Ascending aorta (tissue), 2 donors: Measurements from ENCODE around the gene GSTO1. TPM values are rescaled to one million over a fixed set of nuclear protein-coding genes. Genes with fewer than 3 reads are reported as not detected.
"Not testable (repeated sequence)": the region's sequence is repeated elsewhere in the genome, so short reads cannot be mapped to it uniquely, and the experiment has no call there.

Source experiments
- DNase-seq, 2 donors: peaks; one replicate each; pipeline ENCODE4 v3.0.0-alpha.2; 2019; ENCODE audit warnings: low spot score in 2 of 2
- H3K27ac ChIP-seq, 2 donors: fragments of 200-600 bp; sonication (generic); one replicate each; pipeline ENCODE4 v1.5.1; 2016 to 2017; ENCODE audit warnings: mild to moderate bottlenecking in 1 of 2
- H3K27me3 ChIP-seq: fragments of 200-600 bp; sonication (generic); one replicate; pipeline ENCODE4 v1.5.1; 2017
- H3K36me3 ChIP-seq, 2 donors: fragments of 200-600 bp; sonication (generic); one replicate each; pipeline ENCODE4 v1.5.1; 2016
- H3K4me1 ChIP-seq, 2 donors: fragments of 200-600 bp; sonication (generic); one replicate each; pipeline ENCODE4 v1.5.1; 2016 to 2017; ENCODE audit warnings: mild to moderate bottlenecking in 1 of 2
- H3K4me3 ChIP-seq, 2 donors: fragments of 200-600 bp; sonication (generic); one replicate each; pipeline ENCODE4 v1.5.1; 2016 to 2017; ENCODE audit warnings: mild to moderate bottlenecking in 1 of 2
- H3K9me3 ChIP-seq, 2 donors: fragments of 200-600 bp; sonication (generic); one replicate each; pipeline ENCODE4 v1.5.1; 2016
- CTCF ChIP-seq, 3 experiments: fragments of 200-600 bp in 2 of 3; fragments of 450-650 bp in 1 of 3; sonication (generic) in 2 of 3; IDR thresholded peaks; one replicate each; pipeline ENCODE4 v1.5.1; 2016 to 2019; ENCODE audit warnings: antibody characterized with exemption in 3 of 3, mild to moderate bottlenecking in 1 of 3, moderate library complexity in 1 of 3
- intact Hi-C: fragments of 100-400 bp; cut with DNase I; formaldehyde crosslinking; loops from one replicate; pipeline ENCODE4 v1.15.1; 2023
- total RNA-seq: library from RNA; depleted of rRNA; stranded (reverse); fragments of >200 nt; gene quantifications from one replicate; pipeline ENCODE4 v1.1.0, GENCODE V29; 2016

The GSTO1 gene
- total RNA-seq, 1 donor from 2014 or later: 62.2 TPM

DNA sequence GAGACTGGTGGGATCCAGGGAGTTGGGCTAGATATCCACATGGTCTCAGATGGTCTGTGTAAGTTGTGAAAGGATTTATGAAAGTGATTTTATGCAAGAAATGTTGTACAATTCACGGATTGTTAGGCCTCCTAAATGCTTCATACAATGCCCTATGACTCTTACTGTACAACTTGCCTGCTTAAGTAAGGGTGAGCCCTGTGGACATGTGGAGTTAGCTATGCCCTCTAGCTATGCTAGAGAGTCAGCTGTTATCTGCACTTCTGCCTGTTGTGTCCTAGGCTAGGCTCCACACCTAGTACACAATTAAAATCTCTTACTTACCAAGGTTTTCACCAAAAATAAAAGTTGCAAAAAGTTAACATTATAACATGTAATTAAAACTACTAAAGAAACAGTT, 20.9 kb upstream of the GSTO1 start:
- no peak for TF ChIP-seq CTCF (IDR thresholded peaks at IDR 0.05)
- H3K9me3 ChIP-seq: no peaks in the 10 kb centered on the region
- no peak overlapping the region for H3K4me3 ChIP-seq
- no peaks in the 10 kb centered on the region for H3K36me3 ChIP-seq
- no peaks in the 10 kb centered on the region for H3K27me3 ChIP-seq
- no peak overlapping the region for H3K27ac ChIP-seq
- intact Hi-C loops: loop anchor here (2.0 kb wide), 1 partner anchor 35 kb away; the partner anchor contains the start of gene GSTO2
- DNase-seq: no peak
- peaks cover 0 to 7% of the 10 kb centered on the region in 2 donors for H3K4me1 ChIP-seq

- Histone ChIP-seq H3K36me3 (no peaks in the 10 kb centered on the region), H3K27ac (no peak overlapping the region), H3K27me3 (no peaks in the 10 kb centered on the region), H3K9me3 (no peaks in the 10 kb centered on the region), H3K4me3 (no peak overlapping the region), H3K4me1 (peaks cover 0 to 7% of the 10 kb centered on the region in 2 donors)
- intact Hi-C loops: no loop called here
- TF ChIP-seq CTCF (IDR thresholded peaks at IDR 0.05): no peak
- DNase-seq: no peak
Measured at GRCh38 chr10:104234934-104235333, 19.8 kb upstream of the GSTO1 start.

- Histone ChIP-seq H3K4me3 (no peak overlapping the region), H3K27ac (no peak overlapping the region), H3K27me3 (no peaks in the 10 kb centered on the region), H3K4me1 (peaks cover 0 to 7% of the 10 kb centered on the region in 2 donors), H3K36me3 (no peaks in the 10 kb centered on the region), H3K9me3 (no peaks in the 10 kb centered on the region)
- intact Hi-C loops: no loop called here
- TF ChIP-seq CTCF (IDR thresholded peaks at IDR 0.05): no peak
- DNase-seq: no peak
Measured at GRCh38 chr10:104235801-104236200, 18.9 kb upstream of the GSTO1 start.

DNA sequence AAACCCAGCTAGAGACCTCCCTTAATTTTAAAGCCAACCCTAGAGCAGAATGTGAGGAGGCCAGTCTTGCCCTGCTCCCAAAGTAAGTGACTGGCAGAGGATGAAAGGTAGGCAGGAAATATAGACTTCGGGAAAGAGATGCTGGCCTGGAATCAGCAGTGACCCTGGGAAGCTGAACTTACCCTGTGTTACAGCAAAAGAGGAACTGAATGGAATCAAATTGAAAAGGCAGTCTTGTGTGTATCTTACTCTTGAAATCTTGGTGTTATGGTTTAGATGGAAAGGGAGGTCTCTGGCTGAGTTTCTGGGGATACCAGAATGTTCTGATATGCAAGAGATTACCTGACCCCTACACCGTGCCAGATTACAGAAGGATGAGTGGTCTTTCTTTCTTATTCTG, 14.6 kb upstream of the GSTO1 start:
- no peaks in the 10 kb centered on the region for H3K27me3 ChIP-seq
- TF ChIP-seq CTCF (IDR thresholded peaks at IDR 0.05): no peak
- no peaks in the 10 kb centered on the region for H3K9me3 ChIP-seq
- H3K4me1 ChIP-seq: no peaks in the 10 kb centered on the region
- H3K4me3 ChIP-seq: no peak overlapping the region
- intact Hi-C loops: no loop called here
- no peak overlapping the region for H3K27ac ChIP-seq
- H3K36me3 ChIP-seq: no peaks in the 10 kb centered on the region
- no peak for DNase-seq

- H3K27ac ChIP-seq: no peak overlapping the region
Measured at GRCh38 chr10:104242545-104242944, 12.1 kb upstream of the GSTO1 start.

DNA sequence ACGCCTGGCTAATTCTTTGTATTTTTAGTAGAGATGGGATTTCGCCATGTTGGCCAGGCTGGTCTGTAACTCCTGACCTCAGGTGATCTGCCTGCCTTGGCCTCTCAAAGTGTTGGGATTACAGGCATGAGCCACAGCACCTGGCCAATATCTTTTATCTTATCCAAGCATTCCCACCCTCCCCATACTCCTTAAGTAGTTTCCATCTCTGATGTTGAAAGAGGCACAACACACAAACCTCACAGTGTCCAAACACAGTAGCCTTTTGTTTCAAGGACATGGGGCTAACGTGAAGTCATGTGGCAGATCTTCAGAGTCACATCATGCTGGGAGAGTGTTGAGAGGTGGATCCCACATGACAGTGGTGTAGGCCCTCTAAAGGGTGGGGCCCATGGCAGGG, 11.7 kb upstream of the GSTO1 start:
- H3K9me3 ChIP-seq, intact Hi-C loops, H3K4me3 ChIP-seq, DNase-seq, H3K27me3 ChIP-seq, H3K36me3 ChIP-seq, H3K27ac ChIP-seq, H3K4me1 ChIP-seq: not testable (repeated sequence)

More at GRCh38 chr10:104242545-104242944, 12.1 kb upstream of the GSTO1 start:
- TF ChIP-seq CTCF (IDR thresholded peaks at IDR 0.05): no peak
- no peaks in the 10 kb centered on the region for H3K4me1 ChIP-seq
- H3K36me3 ChIP-seq: no peaks in the 10 kb centered on the region
- H3K27me3 ChIP-seq: no peaks in the 10 kb centered on the region
- H3K9me3 ChIP-seq: no peaks in the 10 kb centered on the region
- DNase-seq: no peak
- H3K4me3 ChIP-seq: no peak overlapping the region
- intact Hi-C loops: no loop called here
